BJ (cell line): ENCODE measurements around the gene RPS6KB1. TPM values are rescaled to one million over a fixed set of nuclear protein-coding genes. Genes with fewer than 3 reads are reported as not detected.
"Not testable (repeated sequence)": the region's sequence is repeated elsewhere in the genome, so short reads cannot be mapped to it uniquely, and the experiment has no call there.

Experiments used
- CTCF ChIA-PET: fragments of 350-600 bp; formaldehyde crosslinking; extraction: SDS; loops from one replicate; lab custom pipeline; 2021; ENCODE audit warnings: antibody characterized with exemption, inconsistent platforms; lab: Yijun Ruan, JAX
- POLR2A ChIA-PET: fragments of 300-600 bp; sonication (Branson Sonifier 250); formaldehyde crosslinking; extraction: SDS; loops from one replicate; lab custom pipeline; 2021; ENCODE audit warnings: antibody characterized with exemption; lab: Charles Lee
- DNase-seq: peaks from one replicate; pipeline ENCODE4 v3.0.0-alpha.2; 2011; ENCODE audit warnings: low read depth
- H3K27me3 ChIP-seq: 2 replicates; pipeline ENCODE4 v1.6.0; 2011; ENCODE audit warnings: low read length; ENCODE audit not compliant: control insufficient read depth, insufficient read depth
- H3K36me3 ChIP-seq: 2 replicates; pipeline ENCODE4 v1.5.1; 2011; ENCODE audit warnings: low read length; ENCODE audit not compliant: control insufficient read depth, insufficient read depth
- H3K4me3 ChIP-seq: 2 replicates; pipeline ENCODE4 v1.5.1; 2011; ENCODE audit warnings: low read depth, mild to moderate bottlenecking, control low read depth, low read length
- polyA plus RNA-seq: library from polyadenylated mRNA; depleted of rRNA; stranded (reverse); fragments of >200 nt; gene quantifications from 2 replicates; pipeline ENCODE4 v1.2.3, GENCODE V29; 2011
- TF ChIP-seq, protein P1 (sequence below): IDR thresholded peaks from 2 replicates; pipeline ENCODE4 v1.5.1; 2011; ENCODE audit warnings: low read depth, mild to moderate bottlenecking, control low read depth, inconsistent platforms, low read length, moderate library complexity; ENCODE audit not compliant: insufficient read depth

Gene RPS6KB1
- polyA plus RNA-seq, 1 experiment, result 7.4 TPM

DNA sequence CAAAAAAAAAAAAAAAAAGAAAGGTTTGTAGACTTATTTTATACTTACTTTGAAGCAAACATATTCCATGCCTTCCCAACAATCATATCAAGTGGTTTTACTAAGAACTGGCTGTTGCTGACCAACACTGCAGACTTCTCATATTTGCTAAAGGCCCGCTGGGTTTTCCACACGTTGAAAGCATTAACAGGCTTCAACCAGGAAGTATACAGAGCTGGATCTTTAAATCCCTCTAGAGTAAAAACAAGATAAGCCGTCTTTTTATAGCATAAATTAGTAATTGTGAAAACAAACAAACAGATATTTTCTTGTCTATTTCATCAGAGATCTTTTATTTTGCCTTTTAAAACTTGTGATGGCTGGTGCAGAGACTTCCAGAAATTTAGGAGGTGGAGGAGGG, 29.3 kb upstream of the RPS6KB1 start:
- ChIA-PET CTCF (interaction anchor here (1.7 kb wide), 1 partner anchor 117 kb away, joined by 7 read pairs; no protein-coding TSS in a partner anchor), POLR2A (no interaction called here)
- no peak for DNase-seq
- no peaks in the 10 kb centered on the region for H3K27me3 ChIP-seq
- no peak overlapping the region for H3K4me3 ChIP-seq
- TF ChIP-seq, protein P1, sequence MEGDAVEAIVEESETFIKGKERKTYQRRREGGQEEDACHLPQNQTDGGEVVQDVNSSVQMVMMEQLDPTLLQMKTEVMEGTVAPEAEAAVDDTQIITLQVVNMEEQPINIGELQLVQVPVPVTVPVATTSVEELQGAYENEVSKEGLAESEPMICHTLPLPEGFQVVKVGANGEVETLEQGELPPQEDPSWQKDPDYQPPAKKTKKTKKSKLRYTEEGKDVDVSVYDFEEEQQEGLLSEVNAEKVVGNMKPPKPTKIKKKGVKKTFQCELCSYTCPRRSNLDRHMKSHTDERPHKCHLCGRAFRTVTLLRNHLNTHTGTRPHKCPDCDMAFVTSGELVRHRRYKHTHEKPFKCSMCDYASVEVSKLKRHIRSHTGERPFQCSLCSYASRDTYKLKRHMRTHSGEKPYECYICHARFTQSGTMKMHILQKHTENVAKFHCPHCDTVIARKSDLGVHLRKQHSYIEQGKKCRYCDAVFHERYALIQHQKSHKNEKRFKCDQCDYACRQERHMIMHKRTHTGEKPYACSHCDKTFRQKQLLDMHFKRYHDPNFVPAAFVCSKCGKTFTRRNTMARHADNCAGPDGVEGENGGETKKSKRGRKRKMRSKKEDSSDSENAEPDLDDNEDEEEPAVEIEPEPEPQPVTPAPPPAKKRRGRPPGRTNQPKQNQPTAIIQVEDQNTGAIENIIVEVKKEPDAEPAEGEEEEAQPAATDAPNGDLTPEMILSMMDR, result no peak
- no peaks in the 10 kb centered on the region for H3K36me3 ChIP-seq

DNA sequence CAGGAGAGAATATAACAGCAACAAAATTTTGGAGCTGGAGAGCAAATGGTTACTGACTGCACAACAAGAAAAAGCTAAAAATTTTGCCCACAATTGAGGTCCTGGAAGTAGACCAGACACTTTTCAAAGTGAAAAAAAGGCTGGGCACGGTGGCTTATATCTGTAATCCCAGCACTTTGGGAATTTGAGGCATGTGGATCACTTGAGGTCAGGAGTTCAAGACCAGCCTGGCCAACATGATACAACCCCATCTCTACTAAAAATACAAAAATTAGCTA, 23.0 kb upstream of the RPS6KB1 start:
- H3K4me3 ChIP-seq, result no peak overlapping the region
- ChIA-PET CTCF (interaction anchor here (1.7 to 3.0 kb wide), 2 partner anchors 11 to 123 kb away, joined by 5 to 17 read pairs; no protein-coding TSS in a partner anchor), POLR2A (no interaction called here)
- no peaks in the 10 kb centered on the region for H3K27me3 ChIP-seq
- DNase-seq, result no peak
- TF ChIP-seq, protein P1, result no peak
- H3K36me3 ChIP-seq, result no peaks in the 10 kb centered on the region

DNA sequence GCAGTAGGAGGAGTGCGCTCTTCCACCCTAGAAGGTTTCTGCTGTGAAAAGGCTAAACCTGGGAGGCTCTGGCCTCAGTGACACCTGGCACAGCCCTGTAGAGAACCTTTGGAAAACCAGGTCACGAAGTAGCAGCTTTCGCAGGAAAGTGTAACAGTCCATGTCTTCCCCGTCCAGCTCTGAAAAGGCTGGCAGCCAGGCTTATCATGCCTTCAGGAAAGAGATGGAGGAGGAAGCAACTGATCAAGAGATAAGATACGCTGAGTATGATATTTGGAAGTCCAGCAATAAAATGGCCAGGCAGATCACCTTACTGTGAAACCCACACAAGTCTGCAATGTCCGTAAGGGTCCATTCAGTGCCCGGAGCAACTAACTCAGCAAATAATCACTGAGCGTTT, 22.4 kb upstream of the RPS6KB1 start:
- TF ChIP-seq, protein P1, result no peak
- Histone ChIP-seq H3K27me3 (no peaks in the 10 kb centered on the region), H3K36me3 (no peaks in the 10 kb centered on the region), H3K4me3 (no peak overlapping the region)
- DNase-seq, result no peak
- CTCF ChIA-PET, result interaction anchor here (0.9 to 3.0 kb wide), 3 partner anchors 12 to 121 kb away, joined by 3 to 17 read pairs (median 3); no protein-coding TSS in a partner anchor
- POLR2A ChIA-PET, result no interaction called here

DNA sequence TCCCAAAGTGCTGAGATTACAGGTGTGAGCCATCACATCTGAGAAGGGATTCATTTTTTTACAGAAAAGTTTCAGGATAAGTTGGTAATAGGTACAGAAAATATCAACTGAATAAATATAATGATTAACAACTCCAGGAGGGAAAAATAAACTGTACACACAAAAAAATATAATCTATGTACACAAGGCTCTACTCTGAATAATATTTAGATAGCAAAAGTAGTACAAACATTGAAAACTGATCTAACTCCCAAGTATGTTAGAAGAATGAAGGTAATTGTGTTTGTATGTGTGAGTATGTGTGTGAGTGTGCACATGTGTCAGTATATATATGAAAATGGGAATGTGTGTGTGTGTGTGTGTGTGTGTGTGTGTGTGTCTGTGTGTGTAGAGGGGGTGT, 20.6 kb upstream of the RPS6KB1 start:
- H3K4me3 ChIP-seq, result no peak overlapping the region
- POLR2A ChIA-PET, result no interaction called here
- TF ChIP-seq, protein P1, result no peak
- no peak for DNase-seq
- no peaks in the 10 kb centered on the region for H3K36me3 ChIP-seq
- CTCF ChIA-PET, result interaction anchor here (2.0 to 3.0 kb wide), 2 partner anchors 13 to 164 kb away, joined by 4 to 17 read pairs; no protein-coding TSS in a partner anchor
- no peaks in the 10 kb centered on the region for H3K27me3 ChIP-seq

DNA sequence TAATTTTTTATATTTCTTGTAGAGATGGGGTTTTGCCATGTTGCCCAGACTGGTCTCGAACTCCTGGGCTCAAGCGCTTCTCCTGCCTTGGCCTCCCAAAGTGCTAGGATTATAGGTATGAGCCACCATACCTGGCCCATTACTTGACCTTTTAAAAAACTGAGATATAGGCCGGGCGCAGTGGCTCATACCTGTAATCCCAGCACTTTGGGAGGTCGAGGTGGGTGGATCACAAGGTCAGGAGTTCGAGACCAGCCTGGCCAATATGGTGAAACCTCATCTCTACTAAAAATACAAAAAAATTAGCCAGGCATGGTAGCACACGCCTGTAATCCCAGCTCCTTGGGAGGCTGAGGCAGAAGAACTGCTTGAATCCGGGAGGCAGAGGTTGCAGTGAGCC, 19.5 kb upstream of the RPS6KB1 start:
- DNase-seq, POLR2A ChIA-PET, H3K36me3 ChIP-seq, H3K27me3 ChIP-seq, H3K4me3 ChIP-seq: not testable (repeated sequence)
- CTCF ChIA-PET, result interaction anchor here (0.6 kb wide), 1 partner anchor 85 kb away, joined by 3 read pairs; no protein-coding TSS in a partner anchor

DNA sequence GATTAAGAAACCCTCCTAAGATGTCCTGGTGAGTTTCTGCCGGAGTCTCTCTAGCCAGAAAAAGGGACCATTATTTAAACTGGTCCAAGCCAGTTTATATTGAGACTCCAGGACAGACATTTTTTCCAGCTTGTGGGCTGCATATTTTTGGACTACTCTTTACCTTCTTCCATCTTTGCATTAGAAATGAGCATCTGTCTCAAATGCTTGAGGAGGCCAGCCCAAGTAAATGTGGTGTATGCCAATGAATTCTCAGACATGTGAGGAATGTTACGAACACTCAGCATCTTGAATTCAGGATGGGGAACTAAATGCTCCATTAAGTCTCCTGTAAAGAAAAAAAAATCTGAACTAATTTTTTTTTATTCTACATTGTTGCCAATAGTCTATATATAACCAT, 18.5 kb upstream of the RPS6KB1 start:
- H3K27me3 ChIP-seq, result no peaks in the 10 kb centered on the region
- ChIA-PET POLR2A (no interaction called here), CTCF (interaction anchor here (0.6 to 2.4 kb wide), 3 partner anchors 15 to 127 kb away, joined by 3 to 7 read pairs (median 3); no protein-coding TSS in a partner anchor)
- no peak overlapping the region for H3K4me3 ChIP-seq
- TF ChIP-seq, protein P1, result no peak
- H3K36me3 ChIP-seq, result no peaks in the 10 kb centered on the region
- no peak for DNase-seq
